SK-N-SH treated with all-trans-retinoic acid at 6 μM for 48 hours (cell line): ENCODE data around the gene LRBA.

Experiments used
- ARNTL ChIP-seq: fragments of 450-650 bp; formaldehyde crosslinking; IDR thresholded peaks from 2 replicates; pipeline ENCODE4 v1.5.0; 2020; ENCODE audit warnings: low read depth, mild to moderate bottlenecking, moderate library complexity, borderline replicate concordance
- CREB5 ChIP-seq: fragments of 250-450 bp; sonication (Bioruptor Pico); IDR thresholded peaks from 2 replicates; pipeline ENCODE4 v1.5.1; 2020; ENCODE audit warnings: low read depth, mild to moderate bottlenecking, moderate library complexity
- PATZ1 ChIP-seq: fragments of 250-450 bp; sonication (Bioruptor Pico); IDR thresholded peaks from 2 replicates; pipeline ENCODE4 v1.8.0; 2020; ENCODE audit warnings: mild to moderate bottlenecking, moderate library complexity, borderline replicate concordance
- PPARA ChIP-seq: fragments of 250-450 bp; sonication (Bioruptor Pico); IDR thresholded peaks from 2 replicates; pipeline ENCODE4 v1.5.0; 2020; ENCODE audit warnings: mild to moderate bottlenecking, borderline replicate concordance
- TOX ChIP-seq: fragments of 250-450 bp; sonication (Bioruptor Pico); IDR thresholded peaks from 2 replicates; pipeline ENCODE4 v1.8.0; 2021; ENCODE audit warnings: mild to moderate bottlenecking, moderate library complexity, borderline replicate concordance
- ZFP3 ChIP-seq: fragments of 250-450 bp; sonication (Bioruptor Pico); IDR thresholded peaks from 2 replicates; pipeline ENCODE4 v1.5.0; 2020; ENCODE audit warnings: mild to moderate bottlenecking, moderate library complexity
- ZFP30 ChIP-seq: fragments of 450-650 bp; formaldehyde crosslinking; IDR thresholded peaks from 2 replicates; pipeline ENCODE4 v1.5.0; 2022; ENCODE audit warnings: mild to moderate bottlenecking, moderate library complexity
- TF ChIP-seq, protein P1 (sequence below): fragments of 250-450 bp; sonication (Bioruptor Pico); IDR thresholded peaks from 2 replicates; pipeline ENCODE4 v1.5.0; 2020; ENCODE audit warnings: mild to moderate bottlenecking, moderate library complexity
- TF ChIP-seq, protein P2 (sequence below): fragments of 250-450 bp; sonication (Bioruptor Pico); IDR thresholded peaks from 2 replicates; pipeline ENCODE4 v1.5.1; 2021; ENCODE audit warnings: mild to moderate bottlenecking, moderate library complexity

GRCh38 chr4:150540959-150541360 lies 474.1 kb downstream of the LRBA start:
- TF ChIP-seq TOX (CRISPR knock-in tag) (no peak), CREB5 (no peak), ARNTL (CRISPR knock-in tag) (no peak), ZFP30 (no peak), PPARA (CRISPR knock-in tag) (no peak), PATZ1 (CRISPR knock-in tag) (no peak), ZFP3 (CRISPR knock-in tag) (no peak)
- TF ChIP-seq, protein P1, sequence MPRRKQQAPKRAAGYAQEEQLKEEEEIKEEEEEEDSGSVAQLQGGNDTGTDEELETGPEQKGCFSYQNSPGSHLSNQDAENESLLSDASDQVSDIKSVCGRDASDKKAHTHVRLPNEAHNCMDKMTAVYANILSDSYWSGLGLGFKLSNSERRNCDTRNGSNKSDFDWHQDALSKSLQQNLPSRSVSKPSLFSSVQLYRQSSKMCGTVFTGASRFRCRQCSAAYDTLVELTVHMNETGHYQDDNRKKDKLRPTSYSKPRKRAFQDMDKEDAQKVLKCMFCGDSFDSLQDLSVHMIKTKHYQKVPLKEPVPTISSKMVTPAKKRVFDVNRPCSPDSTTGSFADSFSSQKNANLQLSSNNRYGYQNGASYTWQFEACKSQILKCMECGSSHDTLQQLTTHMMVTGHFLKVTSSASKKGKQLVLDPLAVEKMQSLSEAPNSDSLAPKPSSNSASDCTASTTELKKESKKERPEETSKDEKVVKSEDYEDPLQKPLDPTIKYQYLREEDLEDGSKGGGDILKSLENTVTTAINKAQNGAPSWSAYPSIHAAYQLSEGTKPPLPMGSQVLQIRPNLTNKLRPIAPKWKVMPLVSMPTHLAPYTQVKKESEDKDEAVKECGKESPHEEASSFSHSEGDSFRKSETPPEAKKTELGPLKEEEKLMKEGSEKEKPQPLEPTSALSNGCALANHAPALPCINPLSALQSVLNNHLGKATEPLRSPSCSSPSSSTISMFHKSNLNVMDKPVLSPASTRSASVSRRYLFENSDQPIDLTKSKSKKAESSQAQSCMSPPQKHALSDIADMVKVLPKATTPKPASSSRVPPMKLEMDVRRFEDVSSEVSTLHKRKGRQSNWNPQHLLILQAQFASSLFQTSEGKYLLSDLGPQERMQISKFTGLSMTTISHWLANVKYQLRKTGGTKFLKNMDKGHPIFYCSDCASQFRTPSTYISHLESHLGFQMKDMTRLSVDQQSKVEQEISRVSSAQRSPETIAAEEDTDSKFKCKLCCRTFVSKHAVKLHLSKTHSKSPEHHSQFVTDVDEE (CRISPR knock-in tag), result no peak
- TF ChIP-seq, protein P2, sequence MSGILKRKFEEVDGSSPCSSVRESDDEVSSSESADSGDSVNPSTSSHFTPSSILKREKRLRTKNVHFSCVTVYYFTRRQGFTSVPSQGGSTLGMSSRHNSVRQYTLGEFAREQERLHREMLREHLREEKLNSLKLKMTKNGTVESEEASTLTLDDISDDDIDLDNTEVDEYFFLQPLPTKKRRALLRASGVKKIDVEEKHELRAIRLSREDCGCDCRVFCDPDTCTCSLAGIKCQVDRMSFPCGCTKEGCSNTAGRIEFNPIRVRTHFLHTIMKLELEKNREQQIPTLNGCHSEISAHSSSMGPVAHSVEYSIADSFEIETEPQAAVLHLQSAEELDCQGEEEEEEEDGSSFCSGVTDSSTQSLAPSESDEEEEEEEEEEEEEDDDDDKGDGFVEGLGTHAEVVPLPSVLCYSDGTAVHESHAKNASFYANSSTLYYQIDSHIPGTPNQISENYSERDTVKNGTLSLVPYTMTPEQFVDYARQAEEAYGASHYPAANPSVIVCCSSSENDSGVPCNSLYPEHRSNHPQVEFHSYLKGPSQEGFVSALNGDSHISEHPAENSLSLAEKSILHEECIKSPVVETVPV (CRISPR knock-in tag), result no peak
